K562 (cell line): ENCODE results near the gene TAS2R19. TPM values are rescaled to one million over a fixed set of nuclear protein-coding genes. Genes with fewer than 3 reads are reported as not detected.

ENCODE experiments used
- BMI1 ChIP-seq: fragments of 150-350 bp; IDR thresholded peaks from 2 replicates; pipeline ENCODE4 v1.6.1; 2014; ENCODE audit warnings: low read length
- PML ChIP-seq: IDR thresholded peaks from 2 replicates; pipeline ENCODE4 v1.6.1; 2012; ENCODE audit warnings: low read length, inconsistent platforms
- ZNF830 ChIP-seq: fragments of 250-450 bp; sonication (Bioruptor Pico); IDR thresholded peaks from 2 replicates; pipeline ENCODE4 v1.5.0; 2021; ENCODE audit warnings: mild to moderate bottlenecking
- polyA plus RNA-seq, 8 experiments: library from polyadenylated mRNA; depleted of rRNA in 4 of 8; stranded (reverse) in 5 of 8; unstranded in 3 of 8; fragments of >200 nt; fragmentation: Nextera tagmentation in 2 of 8; fragmentation: Illumina TruSeq in 1 of 8; extraction: Ambion mirVana in 2 of 8; extraction: Trizol in 1 of 8; gene quantifications; 2 replicates each; pipeline versions ENCODE4 v1.2.1 to v1.2.3, GENCODE V29; 2011 to 2014; ENCODE audit warnings: inconsistent platforms in 1 of 8, missing spikeins in 1 of 8
- total RNA-seq, 7 experiments: library from RNA; depleted of rRNA in 6 of 7; stranded (reverse); fragments of >200 nt in 6 of 7; fragmentation: Illumina TruSeq in 2 of 7; extraction: Trizol in 2 of 7; gene quantifications; 2 replicates each; pipeline versions ENCODE4 v1.2.1 to v1.2.3, GENCODE V29; 2011 to 2021; ENCODE audit warnings: low replicate concordance in 1 of 7
- TF ChIP-seq, protein P1 (sequence below): sonication (generic); formaldehyde crosslinking; IDR thresholded peaks from 2 replicates; pipeline ENCODE4 v1.8.1; 2023; ENCODE audit warnings: mild to moderate bottlenecking, missing genetic modification reagents, moderate library complexity

The TAS2R19 gene
- total and polyA plus RNA-seq, 9 of the 15 experiments (the other 6 are each of a cell fraction or from before 2014, with no cell fraction given), result 0.13 to 3.0 (median 0.86) TPM; not detected in 2

DNA sequence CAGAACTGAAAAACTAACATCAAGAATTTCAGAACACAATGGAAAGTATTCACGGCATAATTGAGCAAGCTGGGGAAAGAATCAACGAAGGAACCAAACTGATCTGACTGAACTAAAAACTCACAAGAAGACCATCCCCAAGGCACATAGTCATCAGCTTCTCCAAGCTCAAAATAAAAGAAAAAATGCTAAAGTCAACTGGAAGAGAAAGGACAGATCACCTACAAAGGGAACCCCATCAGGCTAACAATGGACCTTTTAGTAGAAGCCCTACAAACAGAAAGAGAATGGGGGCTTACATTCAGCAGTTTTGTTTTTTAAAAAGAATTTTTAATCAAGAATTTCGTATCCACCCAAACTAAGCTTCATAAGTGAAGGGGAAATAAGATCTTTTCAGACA is 47.5 kb downstream of the TAS2R19 start (continued):
- TF ChIP-seq ZNF830 (CRISPR knock-in tag) (no peak), PML (no peak), BMI1 (no peak)
- TF ChIP-seq, protein P1, sequence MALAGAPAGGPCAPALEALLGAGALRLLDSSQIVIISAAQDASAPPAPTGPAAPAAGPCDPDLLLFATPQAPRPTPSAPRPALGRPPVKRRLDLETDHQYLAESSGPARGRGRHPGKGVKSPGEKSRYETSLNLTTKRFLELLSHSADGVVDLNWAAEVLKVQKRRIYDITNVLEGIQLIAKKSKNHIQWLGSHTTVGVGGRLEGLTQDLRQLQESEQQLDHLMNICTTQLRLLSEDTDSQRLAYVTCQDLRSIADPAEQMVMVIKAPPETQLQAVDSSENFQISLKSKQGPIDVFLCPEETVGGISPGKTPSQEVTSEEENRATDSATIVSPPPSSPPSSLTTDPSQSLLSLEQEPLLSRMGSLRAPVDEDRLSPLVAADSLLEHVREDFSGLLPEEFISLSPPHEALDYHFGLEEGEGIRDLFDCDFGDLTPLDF, result no peak

Other genes with a start within 250 kb of the TAS2R19 start
Only the 7 nearest of the 18 such genes appear.
- gene PRH2, start 93.4 kb downstream of the TAS2R19 start, total RNA-seq (2014; rRNA removed), result 0.82 TPM in 1 of 2 replicates, not detected in the other
- gene PRH2, start 93.4 kb downstream of the TAS2R19 start, total RNA-seq (2014; rRNA removed; fragmentation: Illumina TruSeq; extraction: Trizol), result not detected in 2 replicates
- 0.41 TPM in 1 of 2 replicates, not detected in the other for gene PRH2, start 93.4 kb downstream of the TAS2R19 start, total RNA-seq (2015; rRNA removed; fragmentation: Illumina TruSeq; extraction: Trizol)
- gene PRH2, start 93.4 kb downstream of the TAS2R19 start, total RNA-seq (2021), result not detected in 2 replicates
- gene PRH2, start 93.4 kb downstream of the TAS2R19 start, polyA plus RNA-seq (2011; rRNA removed), result 0.24 and 0.80 TPM in 2 replicates
- gene PRH2, start 93.4 kb downstream of the TAS2R19 start, polyA plus RNA-seq (2014; fragmentation: Illumina TruSeq; extraction: Trizol), result 0.93 TPM in 1 of 2 replicates, not detected in the other
- under 1 TPM in 1 of 2 experiments, not detected in 1; 0.18 TPM for gene PRH2, start 93.4 kb downstream of the TAS2R19 start, polyA plus RNA-seq (2014; fragmentation: Nextera tagmentation; extraction: Ambion mirVana)
- gene PRH2, start 93.4 kb downstream of the TAS2R19 start, polyA plus RNA-seq (2014; rRNA removed), result 0.81 TPM in 1 of 2 replicates, not detected in the other
- gene TAS2R14, start 83.4 kb downstream of the TAS2R19 start, total RNA-seq (2014; rRNA removed), result 1.1 and 1.2 TPM in 2 replicates
- 3.5 and 4.2 TPM in 2 replicates for gene TAS2R14, start 83.4 kb downstream of the TAS2R19 start, total RNA-seq (2014; rRNA removed; fragmentation: Illumina TruSeq; extraction: Trizol)
- gene TAS2R14, start 83.4 kb downstream of the TAS2R19 start, total RNA-seq (2015; rRNA removed; fragmentation: Illumina TruSeq; extraction: Trizol), result 2.9 and 3.4 TPM in 2 replicates
- gene TAS2R14, start 83.4 kb downstream of the TAS2R19 start, total RNA-seq (2021), result 1.4 and 1.6 TPM in 2 replicates
- 1.9 and 2.4 TPM in 2 replicates for gene TAS2R14, start 83.4 kb downstream of the TAS2R19 start, polyA plus RNA-seq (2011; rRNA removed)
- gene TAS2R14, start 83.4 kb downstream of the TAS2R19 start, polyA plus RNA-seq (2014; fragmentation: Illumina TruSeq; extraction: Trizol), result 1.2 and 1.3 TPM in 2 replicates
- 1 to 10 TPM; 2.6 to 3.9 TPM for gene TAS2R14, start 83.4 kb downstream of the TAS2R19 start, polyA plus RNA-seq (2014; fragmentation: Nextera tagmentation; extraction: Ambion mirVana)
- gene TAS2R14, start 83.4 kb downstream of the TAS2R19 start, polyA plus RNA-seq (2014; rRNA removed), result 1.3 and 1.5 TPM in 2 replicates
- 0.61 TPM in 1 of 2 replicates, not detected in the other for gene TAS2R50, start 35.7 kb downstream of the TAS2R19 start, total RNA-seq (2014; rRNA removed)
- gene TAS2R50, start 35.7 kb downstream of the TAS2R19 start, total RNA-seq (2014; rRNA removed; fragmentation: Illumina TruSeq; extraction: Trizol), result 0.91 and 1.6 TPM in 2 replicates
- 1.3 and 1.4 TPM in 2 replicates for gene TAS2R50, start 35.7 kb downstream of the TAS2R19 start, total RNA-seq (2015; rRNA removed; fragmentation: Illumina TruSeq; extraction: Trizol)
- gene TAS2R50, start 35.7 kb downstream of the TAS2R19 start, total RNA-seq (2021), result 0.18 and 0.49 TPM in 2 replicates
- 0.09 and 0.15 TPM in 2 replicates for gene TAS2R50, start 35.7 kb downstream of the TAS2R19 start, polyA plus RNA-seq (2011; rRNA removed)
- gene TAS2R50, start 35.7 kb downstream of the TAS2R19 start, polyA plus RNA-seq (2014; fragmentation: Illumina TruSeq; extraction: Trizol), result not detected in 2 replicates
- gene TAS2R50, start 35.7 kb downstream of the TAS2R19 start, polyA plus RNA-seq (2014; fragmentation: Nextera tagmentation; extraction: Ambion mirVana), result under 1 TPM in 1 of 2 experiments, not detected in 1; 0.06 TPM
- gene TAS2R50, start 35.7 kb downstream of the TAS2R19 start, polyA plus RNA-seq (2014; rRNA removed), result 0.36 TPM in 1 of 2 replicates, not detected in the other
- 0.69 and 0.77 TPM in 2 replicates for gene TAS2R20, start 24.3 kb downstream of the TAS2R19 start, total RNA-seq (2014; rRNA removed)
- gene TAS2R20, start 24.3 kb downstream of the TAS2R19 start, total RNA-seq (2014; rRNA removed; fragmentation: Illumina TruSeq; extraction: Trizol), result 2.3 and 2.7 TPM in 2 replicates
- 1.7 and 1.9 TPM in 2 replicates for gene TAS2R20, start 24.3 kb downstream of the TAS2R19 start, total RNA-seq (2015; rRNA removed; fragmentation: Illumina TruSeq; extraction: Trizol)
- 0.74 and 0.93 TPM in 2 replicates for gene TAS2R20, start 24.3 kb downstream of the TAS2R19 start, total RNA-seq (2021)
- 1.7 and 1.8 TPM in 2 replicates for gene TAS2R20, start 24.3 kb downstream of the TAS2R19 start, polyA plus RNA-seq (2011; rRNA removed)
- gene TAS2R20, start 24.3 kb downstream of the TAS2R19 start, polyA plus RNA-seq (2014; fragmentation: Illumina TruSeq; extraction: Trizol), result 0.55 and 0.67 TPM in 2 replicates
- under 1 TPM; 0.07 to 0.18 TPM for gene TAS2R20, start 24.3 kb downstream of the TAS2R19 start, polyA plus RNA-seq (2014; fragmentation: Nextera tagmentation; extraction: Ambion mirVana)
- gene TAS2R20, start 24.3 kb downstream of the TAS2R19 start, polyA plus RNA-seq (2014; rRNA removed), result 0.44 and 0.45 TPM in 2 replicates
- gene TAS2R31, start 8.8 kb upstream of the TAS2R19 start, total RNA-seq (2014; rRNA removed), result 0.59 and 0.86 TPM in 2 replicates
- gene TAS2R31, start 8.8 kb upstream of the TAS2R19 start, total RNA-seq (2014; rRNA removed; fragmentation: Illumina TruSeq; extraction: Trizol), result 3.6 and 4.5 TPM in 2 replicates
- 2.0 and 2.3 TPM in 2 replicates for gene TAS2R31, start 8.8 kb upstream of the TAS2R19 start, total RNA-seq (2015; rRNA removed; fragmentation: Illumina TruSeq; extraction: Trizol)
- gene TAS2R31, start 8.8 kb upstream of the TAS2R19 start, total RNA-seq (2021), result 1.0 and 1.1 TPM in 2 replicates
- 1.1 and 1.4 TPM in 2 replicates for gene TAS2R31, start 8.8 kb upstream of the TAS2R19 start, polyA plus RNA-seq (2011; rRNA removed)
- gene TAS2R31, start 8.8 kb upstream of the TAS2R19 start, polyA plus RNA-seq (2014; fragmentation: Illumina TruSeq; extraction: Trizol), result not detected in 2 replicates
- not detected for gene TAS2R31, start 8.8 kb upstream of the TAS2R19 start, polyA plus RNA-seq (2014; fragmentation: Nextera tagmentation; extraction: Ambion mirVana)
- 0.20 TPM in 1 of 2 replicates, not detected in the other for gene TAS2R31, start 8.8 kb upstream of the TAS2R19 start, polyA plus RNA-seq (2014; rRNA removed)
- 0.95 and 1.1 TPM in 2 replicates for gene TAS2R46, start 39.7 kb upstream of the TAS2R19 start, total RNA-seq (2014; rRNA removed)
- 1.8 and 2.1 TPM in 2 replicates for gene TAS2R46, start 39.7 kb upstream of the TAS2R19 start, total RNA-seq (2014; rRNA removed; fragmentation: Illumina TruSeq; extraction: Trizol)
- 1.3 TPM in 2 replicates for gene TAS2R46, start 39.7 kb upstream of the TAS2R19 start, total RNA-seq (2015; rRNA removed; fragmentation: Illumina TruSeq; extraction: Trizol)
- gene TAS2R46, start 39.7 kb upstream of the TAS2R19 start, total RNA-seq (2021), result 0.47 and 0.74 TPM in 2 replicates
- gene TAS2R46, start 39.7 kb upstream of the TAS2R19 start, polyA plus RNA-seq (2011; rRNA removed), result 0.30 and 0.35 TPM in 2 replicates
- gene TAS2R46, start 39.7 kb upstream of the TAS2R19 start, polyA plus RNA-seq (2014; fragmentation: Illumina TruSeq; extraction: Trizol), result 0.19 TPM in 1 of 2 replicates, not detected in the other
- not detected for gene TAS2R46, start 39.7 kb upstream of the TAS2R19 start, polyA plus RNA-seq (2014; fragmentation: Nextera tagmentation; extraction: Ambion mirVana)
- 0.08 TPM in 1 of 2 replicates, not detected in the other for gene TAS2R46, start 39.7 kb upstream of the TAS2R19 start, polyA plus RNA-seq (2014; rRNA removed)
- not detected in 2 replicates for gene TAS2R43, start 69.7 kb upstream of the TAS2R19 start, total RNA-seq (2014; rRNA removed)
- not detected in 2 replicates for gene TAS2R43, start 69.7 kb upstream of the TAS2R19 start, total RNA-seq (2014; rRNA removed; fragmentation: Illumina TruSeq; extraction: Trizol)
- not detected in 2 replicates for gene TAS2R43, start 69.7 kb upstream of the TAS2R19 start, total RNA-seq (2015; rRNA removed; fragmentation: Illumina TruSeq; extraction: Trizol)
- not detected in 2 replicates for gene TAS2R43, start 69.7 kb upstream of the TAS2R19 start, total RNA-seq (2021)
- not detected in 2 replicates for gene TAS2R43, start 69.7 kb upstream of the TAS2R19 start, polyA plus RNA-seq (2011; rRNA removed)
- gene TAS2R43, start 69.7 kb upstream of the TAS2R19 start, polyA plus RNA-seq (2014; fragmentation: Illumina TruSeq; extraction: Trizol), result not detected in 2 replicates
- not detected for gene TAS2R43, start 69.7 kb upstream of the TAS2R19 start, polyA plus RNA-seq (2014; fragmentation: Nextera tagmentation; extraction: Ambion mirVana)
- gene TAS2R43, start 69.7 kb upstream of the TAS2R19 start, polyA plus RNA-seq (2014; rRNA removed), result not detected in 2 replicates